Osteoblast (primary cell): ENCODE measurements around the gene SYNPO. TPM values are rescaled to one million over a fixed set of nuclear protein-coding genes. Genes with fewer than 3 reads are reported as not detected.

ENCODE experiments used
- DNase-seq: peaks from one replicate; pipeline ENCODE4 v3.0.0; 2011; ENCODE audit warnings: low spot score, mixed read lengths; ENCODE audit not compliant: insufficient read length; ENCODE audit errors: missing footprints
- H2AFZ ChIP-seq: 2 replicates; pipeline ENCODE4 v1.6.0; 2011; ENCODE audit warnings: mild to moderate bottlenecking, low read length
- H3K27ac ChIP-seq: 2 replicates; pipeline ENCODE4 v1.5.1; 2011; ENCODE audit warnings: mild to moderate bottlenecking, low read depth, low read length, moderate library complexity
- H3K27me3 ChIP-seq: 2 replicates; pipeline ENCODE4 v1.6.0; 2012; ENCODE audit warnings: mild to moderate bottlenecking, control low read depth, inconsistent platforms, low read length, moderate library complexity; ENCODE audit not compliant: insufficient read depth
- H3K36me3 ChIP-seq: 2 replicates; pipeline ENCODE4 v1.5.1; 2011; ENCODE audit warnings: mild to moderate bottlenecking, low read length, control low read depth, moderate library complexity; ENCODE audit not compliant: insufficient read depth
- H3K4me1 ChIP-seq: 2 replicates; pipeline ENCODE4 v1.5.1; 2011; ENCODE audit warnings: mild to moderate bottlenecking, low read length, control low read depth, moderate library complexity; ENCODE audit not compliant: insufficient read depth
- H3K4me2 ChIP-seq: 2 replicates; pipeline ENCODE4 v1.6.0; 2011; ENCODE audit warnings: mild to moderate bottlenecking, low read length; ENCODE audit not compliant: insufficient read depth
- H3K4me3 ChIP-seq: fragments of 200-600 bp; sonication (generic); 3 replicates; pipeline ENCODE4 v1.5.1; 2012; ENCODE audit warnings: mild to moderate bottlenecking, low read length, inconsistent platforms; ENCODE audit not compliant: insufficient read depth
- H3K79me2 ChIP-seq: 2 replicates; pipeline ENCODE4 v1.6.0; 2012; ENCODE audit warnings: mild to moderate bottlenecking, low read length, control low read depth, inconsistent platforms; ENCODE audit not compliant: insufficient read depth
- H3K9me3 ChIP-seq: 2 replicates; pipeline ENCODE4 v1.5.1; 2011; ENCODE audit warnings: low read depth, low read length, control low read depth
- H4K20me1 ChIP-seq: 2 replicates; pipeline ENCODE4 v1.6.0; 2012; ENCODE audit warnings: mild to moderate bottlenecking, low read length, control low read depth; ENCODE audit not compliant: insufficient read depth
- CTCF ChIP-seq: IDR thresholded peaks from 2 replicates; pipeline ENCODE4 v1.5.1; 2011; ENCODE audit warnings: mild to moderate bottlenecking, low read depth, low read length, moderate library complexity; ENCODE audit errors: extremely low read depth
- total RNA-seq: library from RNA; depleted of rRNA; stranded (reverse); fragments of >200 nt; gene quantifications from 2 replicates; pipeline ENCODE4 v1.2.3, GENCODE V29; 2012

Gene SYNPO
- total RNA-seq, 1 donor = 4.0 TPM

- H2AFZ ChIP-seq = peak overlapping the region; percentile 60
- no peak overlapping the region for H3K27ac ChIP-seq
- H3K36me3 ChIP-seq = no peaks in the 10 kb centered on the region
- H3K9me3 ChIP-seq = no peaks in the 10 kb centered on the region
- H4K20me1 ChIP-seq = no peaks in the 10 kb centered on the region
- no peaks in the 10 kb centered on the region for H3K27me3 ChIP-seq
- H3K4me3 ChIP-seq = peak overlapping the region; percentile 77
- DNase-seq = peak; percentile 85
- no peak for TF ChIP-seq CTCF
- peaks cover 54% of the 10 kb centered on the region for H3K4me1 ChIP-seq
- no peaks in the 10 kb centered on the region for H3K79me2 ChIP-seq
- H3K4me2 ChIP-seq = peak overlapping the region; percentile 90
Measured at GRCh38 chr5:150625164-150625535, 15.3 kb upstream of the SYNPO start.

GRCh38 chr5:150625831-150626746 is 14.4 kb upstream of the SYNPO start:
- Histone ChIP-seq H3K27ac (no peak overlapping the region), H3K79me2 (no peaks in the 10 kb centered on the region), H2AFZ (no peak overlapping the region), H3K4me3 (peak overlapping the region; percentile 77), H3K27me3 (no peaks in the 10 kb centered on the region), H3K4me2 (peak overlapping the region; percentile 90), H4K20me1 (no peaks in the 10 kb centered on the region), H3K4me1 (peaks cover 57% of the 10 kb centered on the region), H3K9me3 (no peaks in the 10 kb centered on the region), H3K36me3 (no peaks in the 10 kb centered on the region)
- peak; percentile 89 for DNase-seq
- no peak for TF ChIP-seq CTCF

GRCh38 chr5:150626853-150627276 is 13.6 kb upstream of the SYNPO start:
- H3K36me3 ChIP-seq = no peaks in the 10 kb centered on the region
- TF ChIP-seq CTCF = no peak
- H3K4me3 ChIP-seq = no peak overlapping the region
- no peaks in the 10 kb centered on the region for H3K79me2 ChIP-seq
- H3K4me2 ChIP-seq = peak overlapping the region; percentile 90
- H4K20me1 ChIP-seq = no peaks in the 10 kb centered on the region
- H3K27me3 ChIP-seq = no peaks in the 10 kb centered on the region
- no peak overlapping the region for H2AFZ ChIP-seq
- no peak overlapping the region for H3K27ac ChIP-seq
- no peaks in the 10 kb centered on the region for H3K9me3 ChIP-seq
- H3K4me1 ChIP-seq = peaks cover 54% of the 10 kb centered on the region
- DNase-seq = peak; percentile 92

- no peak overlapping the region for H3K4me3 ChIP-seq
- H4K20me1 ChIP-seq = no peaks in the 10 kb centered on the region
- DNase-seq = peak; percentile 96
- H3K27me3 ChIP-seq = no peaks in the 10 kb centered on the region
- no peak overlapping the region for H3K27ac ChIP-seq
- H3K9me3 ChIP-seq = no peaks in the 10 kb centered on the region
- no peak for TF ChIP-seq CTCF
- H3K79me2 ChIP-seq = no peaks in the 10 kb centered on the region
- H3K4me1 ChIP-seq = peaks cover 47% of the 10 kb centered on the region
- H3K36me3 ChIP-seq = no peaks in the 10 kb centered on the region
- no peak overlapping the region for H2AFZ ChIP-seq
- H3K4me2 ChIP-seq = no peak overlapping the region
Measured at GRCh38 chr5:150627731-150628545, 12.5 kb upstream of the SYNPO start.
